A673 (cell line): ENCODE data around the gene RTCA. TPM values are rescaled to one million over a fixed set of nuclear protein-coding genes. Genes with fewer than 3 reads are reported as not detected.

Experiments
- BruUV-seq: library from RNA; stranded (reverse); fragments of 400-500 nt; replicated peaks from 2 replicates; lab custom pipeline; 2021; lab: Mats Ljungman, UMichigan
- CTCF ChIA-PET: fragments of 300-600 bp; sonication (Branson Sonifier 250); formaldehyde crosslinking; loops from one replicate; lab custom pipeline; 2022; ENCODE audit warnings: antibody characterized with exemption; lab: Charles Lee
- POLR2A ChIA-PET: fragments of 300-600 bp; sonication (Branson Sonifier 250); formaldehyde crosslinking; loops from one replicate; lab custom pipeline; 2022; ENCODE audit warnings: antibody characterized with exemption; ENCODE audit not compliant: low non-redundant PET; lab: Charles Lee
- DNase-seq: peaks from one replicate; pipeline ENCODE4 v3.0.0-alpha.2; 2015; ENCODE audit warnings: low spot score
- H3K27ac ChIP-seq: fragments of 200-600 bp; sonication (generic); 2 replicates; pipeline ENCODE4 v1.5.1; 2016; ENCODE audit warnings: mixed run types, low read depth, mild to moderate bottlenecking, mixed read lengths, antibody characterized with exemption, low read length; ENCODE audit not compliant: poor library complexity, severe bottlenecking
- H3K27me3 ChIP-seq: fragments of 200-600 bp; sonication (generic); replicated peaks from 2 replicates; pipeline ENCODE4 v1.6.1; 2017; ENCODE audit warnings: mixed run types, low read depth, mild to moderate bottlenecking, mixed read lengths, antibody characterized with exemption, low read length; ENCODE audit not compliant: insufficient read depth, poor library complexity
- H3K36me3 ChIP-seq: fragments of 200-600 bp; sonication (generic); 2 replicates; pipeline ENCODE4 v1.6.1; 2016; ENCODE audit warnings: mixed run types, mild to moderate bottlenecking, mixed read lengths, antibody characterized with exemption, low read length; ENCODE audit not compliant: insufficient read depth, poor library complexity, severe bottlenecking
- H3K4me1 ChIP-seq: fragments of 200-600 bp; sonication (generic); 2 replicates; pipeline ENCODE4 v1.6.1; 2017; ENCODE audit warnings: mixed run types, mild to moderate bottlenecking, mixed read lengths, antibody characterized with exemption, low read length; ENCODE audit not compliant: insufficient read depth, poor library complexity, severe bottlenecking
- H3K4me3 ChIP-seq: fragments of 200-600 bp; sonication (generic); 2 replicates; pipeline ENCODE4 v1.5.1; 2016; ENCODE audit warnings: low read depth, mixed run types, mild to moderate bottlenecking, mixed read lengths, low read length; ENCODE audit not compliant: poor library complexity, severe bottlenecking
- H3K9me3 ChIP-seq: fragments of 200-600 bp; sonication (generic); 2 replicates; pipeline ENCODE4 v1.6.1; 2016; ENCODE audit warnings: mixed run types, low read depth, mild to moderate bottlenecking, mixed read lengths, antibody characterized with exemption, low read length; ENCODE audit not compliant: poor library complexity, severe bottlenecking
- CTCF ChIP-seq: fragments of 300-800, 200-600 bp; sonication (generic); conservative IDR thresholded peaks from 2 replicates; pipeline ENCODE4 v1.5.1; 2017; ENCODE audit warnings: low read depth, mild to moderate bottlenecking, antibody characterized with exemption, low read length, moderate library complexity, mixed read lengths
- EZH2 ChIP-seq: fragments of 200-600 bp; sonication (generic); IDR thresholded peaks from 2 replicates; pipeline ENCODE4 v1.6.1; 2017; ENCODE audit warnings: borderline replicate concordance, low read depth, mild to moderate bottlenecking, mixed read lengths, antibody characterized with exemption, low read length; ENCODE audit not compliant: poor library complexity, severe bottlenecking
- intact Hi-C: fragments of 100-400 bp; cut with micrococcal nuclease; formaldehyde crosslinking; loops from one replicate; pipeline ENCODE4 v1.10.0; 2022; ENCODE audit not compliant: unreplicated experiment
- total RNA-seq: library from RNA; stranded (reverse); gene quantifications from 2 replicates; pipeline ENCODE4 v1.2.3, GENCODE V29; 2021

Gene RTCA
- total RNA-seq, 1 experiment from 2014 or later = 57.7 TPM

GRCh38 chr1:100287162-100287561, 21.1 kb downstream of the RTCA start:
- DNase-seq = no peak
- Histone ChIP-seq H3K27me3 (no peaks in the 10 kb centered on the region), H3K4me3 (no peak overlapping the region), H3K27ac (no peak overlapping the region), H3K9me3 (no peaks in the 10 kb centered on the region), H3K36me3 (peaks cover 83% of the 10 kb centered on the region), H3K4me1 (no peaks in the 10 kb centered on the region)
- TF ChIP-seq CTCF = no peak
- TF ChIP-seq EZH2 = no peak
- ChIA-PET POLR2A (no interaction called here), CTCF (no interaction called here)
- intact Hi-C loops = loop anchor here (10.0 kb wide), 1 partner anchor 168 kb away; no protein-coding TSS in a partner anchor
- no TSS peak for BruUV-seq

- Histone ChIP-seq H3K27me3 (no peaks in the 10 kb centered on the region), H3K27ac (no peak overlapping the region), H3K9me3 (no peaks in the 10 kb centered on the region), H3K36me3 (peaks cover 64% of the 10 kb centered on the region), H3K4me3 (no peak overlapping the region), H3K4me1 (no peaks in the 10 kb centered on the region)
- no TSS peak for BruUV-seq
- intact Hi-C loops = no loop called here
- ChIA-PET CTCF (no interaction called here), POLR2A (no interaction called here)
- TF ChIP-seq CTCF (no peak), EZH2 (no peak)
- no peak for DNase-seq
Measured at GRCh38 chr1:100290291-100290690, 24.3 kb downstream of the RTCA start.

GRCh38 chr1:100292711-100293110, 26.7 kb downstream of the RTCA start:
- CTCF ChIA-PET = no interaction called here
- Histone ChIP-seq H3K36me3 (peaks cover 39% of the 10 kb centered on the region), H3K4me1 (no peaks in the 10 kb centered on the region), H3K27ac (no peak overlapping the region), H3K27me3 (no peaks in the 10 kb centered on the region), H3K4me3 (no peak overlapping the region), H3K9me3 (no peaks in the 10 kb centered on the region)
- POLR2A ChIA-PET = no interaction called here
- no peak for DNase-seq
- intact Hi-C loops = no loop called here
- TF ChIP-seq CTCF (no peak), EZH2 (no peak)
- BruUV-seq = no TSS peak
